Fibroblast of lung (primary cell): Measurements from ENCODE around the gene SORCS2.

ENCODE experiments used
- EZH2 ChIP-seq: IDR thresholded peaks from 2 replicates; pipeline ENCODE4 v1.5.1; 2012; ENCODE audit warnings: low read length, control low read depth, mild to moderate bottlenecking; ENCODE audit errors: missing control alignments
- TF ChIP-seq, protein P1 (sequence below), 2 donors: IDR thresholded peaks in 1 of 2; conservative IDR thresholded peaks in 1 of 2; 1 replicate in 1 of 2; 2 replicates in 1 of 2; pipeline ENCODE4 v1.5.1; 2011 to 2012; ENCODE audit warnings: low read length in 2 of 2, control low read depth in 1 of 2, inconsistent platforms in 1 of 2, low read depth in 1 of 2, mild to moderate bottlenecking in 1 of 2

DNA sequence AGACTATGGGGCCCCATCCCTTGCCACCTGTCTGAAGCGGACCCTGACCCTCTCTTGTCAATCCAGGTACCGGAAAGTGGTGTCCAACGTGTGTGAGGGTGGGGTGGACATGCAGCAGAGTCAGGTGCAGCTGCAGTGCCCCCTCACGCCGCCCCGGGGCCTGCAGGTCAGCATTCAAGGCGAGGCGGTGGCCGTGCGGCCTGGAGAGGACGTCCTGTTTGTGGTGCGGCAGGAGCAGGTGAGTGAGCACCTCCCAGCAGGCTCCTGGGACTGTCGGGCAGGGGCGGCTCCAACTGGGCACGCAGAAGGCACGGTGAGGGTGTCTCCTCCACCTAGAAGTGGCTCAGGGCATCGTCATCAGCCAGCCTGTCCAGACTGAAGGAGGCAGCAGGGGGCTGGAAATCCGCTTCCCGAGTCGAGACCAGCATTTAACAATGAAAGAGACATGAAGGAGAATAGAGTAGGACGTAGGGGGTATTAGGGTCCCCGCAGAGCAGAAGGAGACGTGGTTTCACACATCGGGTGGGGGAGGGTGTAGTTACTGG lies 525.7 kb downstream of the SORCS2 start:
- TF ChIP-seq, protein P1, sequence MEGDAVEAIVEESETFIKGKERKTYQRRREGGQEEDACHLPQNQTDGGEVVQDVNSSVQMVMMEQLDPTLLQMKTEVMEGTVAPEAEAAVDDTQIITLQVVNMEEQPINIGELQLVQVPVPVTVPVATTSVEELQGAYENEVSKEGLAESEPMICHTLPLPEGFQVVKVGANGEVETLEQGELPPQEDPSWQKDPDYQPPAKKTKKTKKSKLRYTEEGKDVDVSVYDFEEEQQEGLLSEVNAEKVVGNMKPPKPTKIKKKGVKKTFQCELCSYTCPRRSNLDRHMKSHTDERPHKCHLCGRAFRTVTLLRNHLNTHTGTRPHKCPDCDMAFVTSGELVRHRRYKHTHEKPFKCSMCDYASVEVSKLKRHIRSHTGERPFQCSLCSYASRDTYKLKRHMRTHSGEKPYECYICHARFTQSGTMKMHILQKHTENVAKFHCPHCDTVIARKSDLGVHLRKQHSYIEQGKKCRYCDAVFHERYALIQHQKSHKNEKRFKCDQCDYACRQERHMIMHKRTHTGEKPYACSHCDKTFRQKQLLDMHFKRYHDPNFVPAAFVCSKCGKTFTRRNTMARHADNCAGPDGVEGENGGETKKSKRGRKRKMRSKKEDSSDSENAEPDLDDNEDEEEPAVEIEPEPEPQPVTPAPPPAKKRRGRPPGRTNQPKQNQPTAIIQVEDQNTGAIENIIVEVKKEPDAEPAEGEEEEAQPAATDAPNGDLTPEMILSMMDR (conservative IDR thresholded peaks at IDR 0.05 in 1 of 2, IDR thresholded peaks at IDR 0.05 in 1 of 2; ENCODE audit: low read depth in 1 of 2, low read length in 2 of 2): no peak
- TF ChIP-seq EZH2: no peak
